BLaER1 treated with 17β-estradiol and CSF1 and Interleukin-3, amounts not matched to agents 10 nM and 100 nM (cell line): ENCODE results near the gene BAD.

ENCODE experiments used
- H3K27ac ChIP-seq, 11 experiments: shearing (Covaris generic); formaldehyde crosslinking; 2 replicates each; pipeline ENCODE4 v1.8.1; 2022
- H3K27me3 ChIP-seq, 11 experiments: shearing (Covaris generic); formaldehyde crosslinking; 2 replicates each; pipeline ENCODE4 v1.8.1; 2022
- H3K36me3 ChIP-seq, 11 experiments: shearing (Covaris generic); formaldehyde crosslinking; 2 replicates each; pipeline ENCODE4 v1.8.1; 2022
- H3K4me1 ChIP-seq, 10 experiments: shearing (Covaris generic); formaldehyde crosslinking; 2 replicates each; pipeline ENCODE4 v1.8.1; 2022
- H3K4me2 ChIP-seq, 11 experiments: shearing (Covaris generic); formaldehyde crosslinking; 2 replicates each; pipeline ENCODE4 v1.8.1; 2022
- H3K4me3 ChIP-seq, 10 experiments: shearing (Covaris generic); formaldehyde crosslinking; 2 replicates each; pipeline ENCODE4 v1.8.1; 2022
- H3K9ac ChIP-seq, 11 experiments: shearing (Covaris generic); formaldehyde crosslinking; 2 replicates each; pipeline ENCODE4 v1.8.1; 2022
- H3K9me3 ChIP-seq, 11 experiments: shearing (Covaris generic); formaldehyde crosslinking; replicated peaks in 1 of 11; 2 replicates each; pipeline ENCODE4 v1.8.1; 2022
- H4K20me1 ChIP-seq, 11 experiments: shearing (Covaris generic); formaldehyde crosslinking; 2 replicates each; pipeline ENCODE4 v1.8.1; 2022
- Cebpa-rat ChIP-seq, 11 experiments: shearing (Covaris generic); IDR thresholded peaks; 2 replicates each; pipeline ENCODE4 v1.8.1; 2022

Gene BAD

DNA sequence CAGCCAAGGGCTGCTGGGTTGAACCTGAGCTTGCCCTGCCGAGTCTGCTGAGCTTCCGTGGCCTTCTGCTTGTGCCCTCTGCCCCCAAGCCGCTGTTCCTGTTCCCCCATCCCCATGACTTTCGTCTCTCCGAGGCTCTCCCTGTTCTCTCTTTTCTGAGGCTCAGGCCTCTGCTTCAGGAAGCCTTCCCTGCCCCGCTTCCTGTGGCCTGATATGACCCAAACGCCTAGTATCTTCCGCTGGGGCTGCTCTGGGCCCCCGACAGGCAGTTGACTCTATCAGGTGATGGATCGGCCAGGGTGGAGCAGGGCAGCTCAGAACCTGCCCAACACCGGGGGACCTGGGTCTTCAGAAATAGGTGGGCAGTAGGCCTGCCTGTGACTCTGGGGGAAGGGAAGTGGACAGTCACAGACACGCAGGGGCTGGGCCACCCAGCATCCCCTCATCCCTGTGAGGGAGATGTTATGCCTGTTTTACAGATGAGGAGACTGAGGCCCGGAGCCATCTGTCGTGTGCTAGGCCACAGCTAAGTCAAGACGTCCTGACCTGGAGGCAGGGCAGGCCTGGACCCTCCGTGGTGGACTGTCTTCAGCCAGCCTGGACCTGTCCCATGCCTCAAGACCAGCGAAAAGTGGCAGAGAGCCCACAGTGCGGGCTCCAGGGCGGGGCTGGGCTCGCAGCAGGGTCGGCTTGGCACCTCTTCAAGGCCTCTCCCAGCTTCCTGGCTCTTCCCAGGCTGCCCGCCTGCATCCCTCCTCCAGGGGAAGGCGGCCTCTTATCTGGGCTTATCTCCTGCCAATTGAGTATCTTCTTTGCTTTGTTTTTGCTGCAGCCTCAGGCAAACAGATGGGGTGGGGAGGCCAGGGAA lies 16.2 kb downstream of the BAD start:
- TF ChIP-seq Cebpa-rat (IDR thresholded peaks at IDR 0.05), result no peak
- Histone ChIP-seq H3K9ac (peak overlapping the region; percentile 88 to 96 (median 92)), H3K4me3 (peak overlapping the region; percentile 68 to 82 (median 74)), H3K4me2 (peak overlapping the region; percentile 83 to 99 (median 96)), H3K36me3 (peaks cover 9 to 46% (median 35%) of the 10 kb centered on the region in 11 experiments), H3K4me1 (peaks cover 66 to 81% (median 75%) of the 10 kb centered on the region in 10 experiments), H3K27me3 (no peaks in the 10 kb centered on the region), H4K20me1 (peaks cover 0 to 27% (median 0%) of the 10 kb centered on the region in 11 experiments; a peak in 4 of 22 replicates), H3K9me3 (no peaks in the 10 kb centered on the region), H3K27ac (peak overlapping the region; percentile 87 to 98 (median 96))

DNA sequence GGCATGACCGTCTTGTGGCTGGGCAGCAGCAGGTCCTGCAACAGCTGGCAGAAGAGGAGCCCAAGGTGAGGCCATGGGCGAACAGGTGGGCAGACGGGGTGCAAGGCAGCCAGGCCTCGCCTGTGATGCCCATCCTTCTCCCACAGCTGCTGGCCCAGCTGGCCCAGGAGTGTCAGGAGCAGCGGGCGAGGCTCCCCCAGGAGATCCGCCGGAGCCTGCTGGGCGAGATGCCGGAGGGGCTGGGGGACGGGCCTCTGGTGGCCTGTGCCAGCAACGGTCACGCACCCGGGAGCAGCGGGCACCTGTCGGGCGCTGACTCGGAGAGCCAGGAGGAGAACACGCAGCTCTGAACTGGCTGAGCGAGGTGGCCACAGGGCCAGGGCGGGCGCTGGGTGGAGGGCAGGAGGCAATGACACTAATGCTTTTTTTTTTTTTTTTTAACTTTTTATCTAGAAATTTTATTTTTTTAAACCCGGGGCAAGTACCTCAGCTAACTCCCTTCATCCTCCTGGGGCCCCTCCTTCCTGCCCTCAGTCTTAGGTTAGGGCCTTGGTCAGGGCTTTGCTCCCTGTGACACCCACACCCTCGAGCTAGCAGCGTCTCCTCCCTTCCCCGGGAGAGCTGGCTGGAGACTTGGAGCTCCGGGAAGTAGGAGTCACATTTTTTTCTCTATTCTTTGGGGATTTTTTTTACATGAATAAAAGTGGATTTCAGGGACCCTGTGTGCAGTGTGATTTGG lies 17.1 kb downstream of the BAD start:
- TF ChIP-seq Cebpa-rat (IDR thresholded peaks at IDR 0.05), result no peak
- Histone ChIP-seq H3K4me1 (peaks cover 68 to 81% (median 77%) of the 10 kb centered on the region in 10 experiments), H3K4me3 (peak overlapping the region in 9 of 10 experiments; percentile 68 to 82 (median 74); a peak in 15 of 20 replicates), H3K4me2 (peak overlapping the region; percentile 83 to 99 (median 96)), H3K36me3 (peaks cover 18 to 48% (median 37%) of the 10 kb centered on the region in 11 experiments), H3K27me3 (no peaks in the 10 kb centered on the region), H4K20me1 (peaks cover 0 to 36% (median 0%) of the 10 kb centered on the region in 11 experiments; a peak in 4 of 22 replicates), H3K9me3 (no peaks in the 10 kb centered on the region), H3K9ac (peak overlapping the region; percentile 88 to 96 (median 92)), H3K27ac (peak overlapping the region; percentile 87 to 98 (median 96); a peak in 21 of 22 replicates)

DNA sequence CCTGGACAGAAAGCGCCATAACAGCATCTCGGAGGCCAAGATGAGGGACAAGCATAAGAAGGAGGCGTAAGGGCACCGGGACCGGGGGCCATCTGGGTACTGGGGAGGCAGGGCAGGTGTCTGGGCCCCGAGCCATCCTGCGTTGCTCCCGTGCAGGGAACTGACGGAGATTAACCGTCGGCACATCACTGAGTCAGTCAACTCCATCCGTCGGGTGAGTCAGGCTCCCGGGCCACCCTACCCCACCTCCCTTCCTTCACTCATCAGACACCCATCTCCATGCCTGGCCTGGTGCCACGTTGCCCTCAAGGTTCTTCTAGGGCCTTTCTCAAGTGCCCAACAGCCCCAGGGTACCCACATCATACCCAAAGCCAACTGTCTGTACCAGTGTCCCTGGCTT lies 18.1 kb downstream of the BAD start:
- no peak for TF ChIP-seq Cebpa-rat (IDR thresholded peaks at IDR 0.05)
- Histone ChIP-seq H3K36me3 (peaks cover 28 to 59% (median 47%) of the 10 kb centered on the region in 11 experiments), H4K20me1 (peaks cover 0 to 45% (median 0%) of the 10 kb centered on the region in 11 experiments; a peak in 4 of 22 replicates), H3K9me3 (no peaks in the 10 kb centered on the region), H3K9ac (peak overlapping the region in 8 of 11 experiments; percentile 26 to 92 (median 46); a peak in 11 of 22 replicates), H3K4me1 (peaks cover 62 to 74% (median 70%) of the 10 kb centered on the region in 10 experiments), H3K27ac (peak overlapping the region in 6 of 11 experiments; percentile 6 to 97 (median 55); a peak in 9 of 22 replicates), H3K27me3 (no peaks in the 10 kb centered on the region), H3K4me3 (peak overlapping the region in 3 of 10 experiments; percentile 48 to 58 (median 53); a peak in 4 of 20 replicates), H3K4me2 (peak overlapping the region; percentile 83 to 99 (median 96))

DNA sequence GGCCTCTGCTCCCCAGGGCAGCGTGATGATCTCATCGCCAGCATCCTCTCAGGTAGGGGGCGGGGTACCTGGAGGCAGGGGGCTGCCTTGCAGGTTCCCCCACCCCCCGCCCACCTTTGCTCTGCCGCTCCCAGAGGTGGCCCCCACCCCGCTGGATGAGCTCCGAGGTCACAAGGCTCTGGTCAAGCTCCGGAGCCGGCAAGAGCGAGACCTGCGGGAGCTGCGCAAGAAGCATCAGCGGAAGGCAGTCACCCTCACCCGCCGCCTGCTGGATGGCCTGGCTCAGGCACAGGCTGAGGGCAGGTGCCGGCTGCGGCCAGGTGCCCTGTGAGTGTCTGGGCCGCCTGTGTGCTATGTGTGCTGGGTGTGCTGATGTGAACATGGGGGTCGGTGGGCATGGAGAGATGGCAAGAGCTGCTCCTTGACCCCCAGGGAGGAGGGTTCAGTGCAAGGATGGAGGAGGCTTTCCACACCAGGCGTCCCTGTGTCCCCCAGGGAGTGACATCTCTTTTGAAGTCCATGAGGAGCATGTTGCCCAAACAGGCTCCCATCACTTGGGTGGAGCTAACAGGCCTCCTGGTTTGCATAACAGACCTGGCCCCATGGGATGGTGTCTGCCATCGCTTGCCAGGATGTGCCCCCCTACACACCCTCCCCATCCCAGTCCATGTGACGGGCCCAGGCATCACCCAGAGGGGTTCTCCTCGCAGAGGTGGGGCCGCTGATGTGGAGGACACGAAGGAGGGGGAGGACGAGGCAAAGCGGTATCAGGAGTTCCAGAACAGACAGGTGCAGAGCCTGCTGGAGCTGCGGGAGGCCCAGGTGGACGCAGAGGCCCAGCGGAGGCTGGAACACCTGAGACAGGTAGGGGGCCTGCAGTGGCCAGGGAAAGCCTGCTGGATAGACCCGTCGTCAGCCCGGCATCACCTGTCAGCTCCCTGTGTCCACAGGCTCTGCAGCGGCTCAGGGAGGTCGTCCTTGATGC lies 19.0 kb downstream of the BAD start:
- Histone ChIP-seq H3K4me2 (peak overlapping the region; percentile 83 to 99 (median 96)), H3K9me3 (no peaks in the 10 kb centered on the region), H3K4me1 (peaks cover 62 to 74% (median 69%) of the 10 kb centered on the region in 10 experiments), H3K27me3 (no peaks in the 10 kb centered on the region), H3K4me3 (peak overlapping the region in 5 of 10 experiments; percentile 12 to 58 (median 48); a peak in 7 of 20 replicates), H4K20me1 (peaks cover 0 to 45% (median 0%) of the 10 kb centered on the region in 11 experiments; a peak in 5 of 22 replicates), H3K9ac (peak overlapping the region in 10 of 11 experiments; percentile 3 to 92 (median 31); a peak in 14 of 22 replicates), H3K36me3 (peaks cover 34 to 67% (median 56%) of the 10 kb centered on the region in 11 experiments), H3K27ac (peak overlapping the region in 6 of 11 experiments; percentile 6 to 97 (median 61); a peak in 10 of 22 replicates)
- TF ChIP-seq Cebpa-rat (IDR thresholded peaks at IDR 0.05), result peak in 3 of 11 experiments; percentile 44 to 78 (median 57); a peak in 6 of 22 replicates

DNA sequence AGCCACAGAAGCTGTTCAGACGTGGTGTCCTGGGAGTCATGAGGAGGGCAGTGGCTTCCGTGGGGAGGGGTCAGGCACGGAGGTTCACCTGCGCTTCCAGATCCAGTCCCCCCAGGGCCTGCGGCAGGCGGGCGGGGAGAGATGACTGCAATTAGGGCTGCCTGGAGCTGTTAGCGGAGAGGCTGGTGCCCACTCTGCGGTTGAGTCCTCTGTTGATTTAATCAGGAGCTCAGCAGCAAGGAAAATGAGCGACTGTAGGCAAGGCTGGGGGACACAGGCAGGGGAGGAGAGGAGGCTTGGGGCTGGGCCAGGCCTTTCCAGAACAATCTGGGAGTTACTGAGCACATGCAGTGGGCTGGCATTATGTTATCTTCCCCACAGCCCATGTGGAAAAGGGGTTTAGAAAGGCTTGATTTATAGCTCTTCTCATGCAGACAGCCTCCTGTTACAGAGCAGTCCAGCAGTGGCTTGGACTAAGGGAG lies 20.1 kb downstream of the BAD start:
- H4K20me1 ChIP-seq, result peaks cover 0 to 56% (median 0%) of the 10 kb centered on the region in 11 experiments; a peak in 7 of 22 replicates
- peak overlapping the region in 9 of 11 experiments; percentile 3 to 67 (median 31); a peak in 12 of 22 replicates for H3K27ac ChIP-seq
- no peak for TF ChIP-seq Cebpa-rat (IDR thresholded peaks at IDR 0.05)
- peak overlapping the region in 10 of 11 experiments; percentile 5 to 67 (median 41); a peak in 15 of 22 replicates for H3K9ac ChIP-seq
- H3K36me3 ChIP-seq, result peaks cover 44 to 78% (median 66%) of the 10 kb centered on the region in 11 experiments
- no peak overlapping the region for H3K4me3 ChIP-seq
- peak overlapping the region; percentile 19 to 91 (median 64); a peak in 20 of 22 replicates for H3K4me2 ChIP-seq
- H3K27me3 ChIP-seq, result no peaks in the 10 kb centered on the region
- H3K9me3 ChIP-seq, result no peaks in the 10 kb centered on the region
- H3K4me1 ChIP-seq, result peaks cover 62 to 74% (median 69%) of the 10 kb centered on the region in 10 experiments

DNA sequence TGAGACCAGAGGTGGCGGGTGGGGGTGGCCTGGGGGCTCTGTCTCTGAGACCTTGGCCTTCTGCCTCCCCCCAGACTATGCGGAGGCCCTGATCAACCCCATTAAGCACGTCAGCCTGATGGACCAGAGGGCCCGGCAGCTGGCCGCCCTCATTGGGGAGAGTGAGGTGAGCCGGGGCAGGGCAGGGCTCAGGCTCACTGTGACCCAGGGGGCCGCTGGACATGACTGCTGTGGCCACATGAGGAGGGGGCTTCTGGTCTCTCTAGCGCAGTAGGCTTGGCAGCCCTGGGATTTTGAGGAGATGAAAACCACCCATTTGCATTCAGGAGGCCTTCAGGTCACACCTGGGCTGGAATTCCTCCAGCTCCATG lies 20.5 kb downstream of the BAD start:
- Histone ChIP-seq H3K36me3 (peaks cover 49 to 83% (median 71%) of the 10 kb centered on the region in 11 experiments), H3K4me1 (peaks cover 61 to 72% (median 66%) of the 10 kb centered on the region in 10 experiments), H3K27ac (peak overlapping the region in 9 of 11 experiments; percentile 3 to 67 (median 31); a peak in 11 of 22 replicates), H3K9ac (peak overlapping the region in 10 of 11 experiments; percentile 5 to 67 (median 41); a peak in 15 of 22 replicates), H3K4me2 (peak overlapping the region; percentile 19 to 91 (median 64); a peak in 19 of 22 replicates), H4K20me1 (peaks cover 0 to 61% (median 0%) of the 10 kb centered on the region in 11 experiments; a peak in 7 of 22 replicates), H3K9me3 (no peaks in the 10 kb centered on the region), H3K27me3 (no peaks in the 10 kb centered on the region), H3K4me3 (no peak overlapping the region)
- no peak for TF ChIP-seq Cebpa-rat (IDR thresholded peaks at IDR 0.05)
